Central memory CD8-positive, alpha-beta T cell (primary cell): ENCODE measurements around the gene TPI1.
A peak's percentile ranks its signal among the peaks of the same experiment; 100 is the strongest.

ENCODE experiments used
- ATAC-seq: fragments of 150-1000 bp; cut with Tn5 transposase; replicated peaks from 2 replicates; pipeline ENCODE4 v1.10.0; 2022; ENCODE audit warnings: mild to moderate bottlenecking, moderate FRiP score, moderate number of reproducible peaks; ENCODE audit not compliant: poor library complexity, severe bottlenecking; ENCODE audit errors: extremely low read depth
- DNase-seq, 2 donors: peaks; one replicate each; pipeline ENCODE4 v3.0.0; 2021; ENCODE audit warnings: low spot score in 2 of 2
- H3K27ac Mint-ChIP-seq: one replicate; pipeline ENCODE4 v1.8.0; 2022; ENCODE audit warnings: low read depth, mild to moderate bottlenecking, moderate library complexity, mixed read lengths
- H3K27me3 Mint-ChIP-seq: one replicate; pipeline ENCODE4 v1.8.0; 2022; ENCODE audit warnings: mixed read lengths
- H3K36me3 Mint-ChIP-seq: one replicate; pipeline ENCODE4 v1.8.0; 2022; ENCODE audit warnings: mild to moderate bottlenecking, moderate library complexity, mixed read lengths; ENCODE audit not compliant: insufficient read depth
- H3K4me1 Mint-ChIP-seq: one replicate; pipeline ENCODE4 v1.8.0; 2022; ENCODE audit warnings: mixed read lengths
- H3K4me3 Mint-ChIP-seq: one replicate; pipeline ENCODE4 v1.8.0; 2022; ENCODE audit warnings: mild to moderate bottlenecking, moderate library complexity, mixed read lengths
- H3K9me3 Mint-ChIP-seq: one replicate; pipeline ENCODE4 v1.8.0; 2022; ENCODE audit warnings: mixed read lengths

The TPI1 gene

DNA sequence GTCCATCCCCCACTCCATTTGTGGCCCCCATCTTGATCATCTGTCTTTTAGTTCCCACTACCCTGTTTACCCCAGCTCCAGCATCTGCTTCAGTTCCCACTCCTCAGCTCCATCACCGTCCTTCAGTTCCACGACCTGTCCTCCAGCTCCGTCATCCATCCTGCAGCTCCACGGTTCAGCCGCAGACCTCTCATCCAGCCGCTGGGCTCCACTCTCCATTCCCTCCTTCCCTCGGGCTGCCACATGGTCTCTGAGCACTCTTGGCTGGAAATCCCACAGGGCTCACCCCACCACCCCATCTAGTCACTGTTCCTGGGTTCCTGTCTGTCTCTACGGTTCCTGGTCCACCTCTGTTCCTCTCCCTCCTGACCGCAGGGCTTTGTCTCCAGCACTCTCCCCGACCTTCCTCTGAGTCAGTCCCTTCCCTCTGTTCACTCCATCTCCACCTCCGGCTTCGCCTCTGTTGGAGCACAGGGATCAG lies 42.4 kb upstream of the TPI1 start:
- H3K36me3 Mint-ChIP-seq = peaks cover 16% of the 10 kb centered on the region
- no peak for DNase-seq

DNA sequence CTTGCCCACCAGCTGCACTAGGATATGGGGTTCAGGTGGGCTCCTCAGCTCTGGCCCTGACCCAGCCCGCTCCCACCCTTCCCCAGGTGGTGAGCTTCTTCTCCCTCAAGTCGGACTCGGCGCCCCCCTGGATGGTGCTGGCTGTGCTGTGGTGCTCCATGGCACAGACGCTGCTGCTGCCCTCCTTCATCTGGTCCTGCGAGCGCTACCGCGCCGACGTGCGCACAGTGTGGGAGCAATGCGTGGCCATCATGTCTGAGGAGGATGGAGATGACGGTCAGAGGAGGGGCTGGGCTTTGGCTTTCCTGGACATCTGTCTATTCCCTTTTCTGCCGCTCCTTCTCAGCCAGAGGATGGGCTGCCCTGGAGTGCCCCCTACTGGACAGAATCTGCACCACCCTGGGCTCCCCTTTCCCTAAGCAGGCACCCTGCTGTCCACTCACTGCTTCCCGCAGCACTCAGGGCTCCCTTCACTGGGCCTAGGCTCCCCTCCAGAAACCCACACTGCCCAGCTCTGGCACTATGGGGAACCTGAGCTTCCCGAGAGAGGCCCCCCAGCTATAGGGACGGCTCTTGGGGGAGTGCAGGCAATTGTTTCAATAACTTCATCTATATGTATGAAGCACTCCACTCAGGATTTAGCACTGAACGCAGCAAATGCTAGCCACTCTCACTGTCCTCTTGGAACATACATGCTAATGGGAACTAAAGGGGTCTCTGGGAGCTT lies 41.8 kb upstream of the TPI1 start:
- H3K36me3 Mint-ChIP-seq = peaks cover 16% of the 10 kb centered on the region
- peaks cover 88% of the 10 kb centered on the region for H3K27me3 Mint-ChIP-seq
- H3K4me3 Mint-ChIP-seq = no peak overlapping the region
- peak overlapping the region; percentile 15 for H3K27ac Mint-ChIP-seq
- ATAC-seq = peak; percentile 50
- no peaks in the 10 kb centered on the region for H3K9me3 Mint-ChIP-seq
- DNase-seq = peak; percentile 60 to 79
- peaks cover 33% of the 10 kb centered on the region for H3K4me1 Mint-ChIP-seq

More for the DNA sequence above, 42.4 kb upstream of the TPI1 start:
- H3K27me3 Mint-ChIP-seq = peaks cover 82% of the 10 kb centered on the region
- ATAC-seq = no peak
- H3K4me3 Mint-ChIP-seq = no peak overlapping the region
- peaks cover 33% of the 10 kb centered on the region for H3K4me1 Mint-ChIP-seq
- H3K9me3 Mint-ChIP-seq = no peaks in the 10 kb centered on the region
- peak overlapping the region; percentile 15 for H3K27ac Mint-ChIP-seq

DNA sequence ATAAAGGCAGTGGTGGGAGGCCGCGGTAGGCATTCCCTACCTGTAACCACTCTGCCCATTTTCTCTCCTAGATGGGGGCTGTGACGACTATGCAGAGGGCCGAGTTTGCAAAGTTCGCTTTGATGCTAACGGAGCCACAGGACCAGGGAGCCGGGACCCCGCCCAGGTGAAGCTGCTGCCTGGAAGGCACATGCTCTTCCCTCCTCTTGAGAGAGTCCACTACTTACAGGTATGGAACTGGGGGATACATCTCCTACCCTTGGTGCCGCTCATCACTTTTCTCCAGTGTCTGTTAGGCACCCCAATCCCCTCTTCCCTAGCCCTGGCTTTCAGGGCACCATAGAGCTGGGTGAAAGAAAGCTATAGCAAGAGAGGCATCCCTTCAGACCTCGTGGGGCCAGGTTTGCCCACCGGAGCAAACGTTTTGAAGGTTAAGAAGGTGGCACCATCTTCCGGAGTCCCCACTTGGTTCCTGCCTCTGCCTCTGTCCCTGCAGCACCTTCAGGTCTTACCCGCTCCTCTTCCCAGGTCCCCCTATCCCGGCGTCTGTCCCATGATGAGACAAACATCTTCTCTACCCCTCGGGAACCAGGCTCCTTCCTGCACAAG lies 41.1 kb upstream of the TPI1 start:
- Mint-ChIP-seq H3K27ac (no peak overlapping the region), H3K27me3 (peaks cover 95% of the 10 kb centered on the region), H3K36me3 (peaks cover 16% of the 10 kb centered on the region), H3K9me3 (no peaks in the 10 kb centered on the region), H3K4me1 (peaks cover 33% of the 10 kb centered on the region), H3K4me3 (no peak overlapping the region)
- DNase-seq = no peak
- no peak for ATAC-seq

DNA sequence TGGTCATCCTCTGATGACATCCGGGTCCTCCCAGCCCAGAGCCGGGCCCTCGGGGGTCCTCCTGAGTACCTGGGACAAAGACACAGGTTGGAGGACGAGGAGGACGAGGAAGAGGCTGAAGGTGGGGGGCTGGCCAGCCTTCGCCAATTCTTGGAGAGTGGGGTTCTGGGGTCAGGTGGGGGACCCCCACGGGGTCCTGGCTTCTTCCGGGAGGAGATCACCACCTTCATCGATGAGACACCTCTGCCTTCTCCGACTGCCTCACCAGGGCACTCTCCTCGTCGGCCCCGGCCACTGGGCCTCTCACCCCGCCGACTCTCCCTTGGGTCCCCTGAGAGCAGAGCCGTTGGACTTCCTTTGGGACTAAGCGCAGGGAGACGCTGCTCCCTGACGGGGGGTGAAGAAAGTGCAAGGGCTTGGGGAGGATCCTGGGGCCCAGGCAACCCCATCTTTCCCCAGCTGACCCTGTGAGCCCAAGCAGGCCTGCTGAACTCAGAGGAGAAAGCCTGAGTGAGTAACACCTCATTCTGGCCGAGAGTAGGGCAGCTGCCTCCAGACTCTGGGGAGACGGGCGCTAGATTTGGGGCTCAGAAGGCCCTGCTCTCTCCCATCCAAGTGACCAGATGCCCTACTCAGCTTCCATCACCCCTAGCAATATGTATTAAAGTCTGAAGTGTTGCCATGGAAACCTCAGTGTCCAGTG lies 40.4 kb upstream of the TPI1 start:
- H3K27me3 Mint-ChIP-seq = peaks cover 98% of the 10 kb centered on the region
- no peak for ATAC-seq

DNA sequence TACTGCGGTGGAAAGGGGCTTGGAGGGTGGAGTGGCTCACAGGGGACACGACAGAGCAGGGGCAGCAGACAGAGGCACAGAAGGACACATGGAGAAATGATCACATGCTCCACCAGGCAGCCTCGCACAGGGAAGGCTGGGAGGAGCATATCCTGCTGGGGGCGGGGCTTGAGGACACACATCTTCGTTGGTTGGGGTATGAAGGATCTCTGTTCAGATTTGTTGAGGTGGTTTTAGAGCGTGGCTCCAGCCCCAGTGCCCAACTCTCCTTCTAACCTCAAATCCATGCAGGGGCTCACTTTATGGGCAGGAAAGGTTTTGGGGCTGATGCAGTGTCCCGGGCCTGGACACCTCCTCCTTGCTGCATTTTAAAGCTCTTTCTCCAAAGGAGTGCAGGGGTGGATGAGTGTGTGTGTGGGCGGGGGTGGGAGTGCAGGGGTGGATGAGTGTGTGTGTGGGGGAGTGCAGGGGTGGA lies 39.9 kb upstream of the TPI1 start:
- H3K27me3 Mint-ChIP-seq = peaks cover 95% of the 10 kb centered on the region
- H3K27ac Mint-ChIP-seq = peak overlapping the region; percentile 10
- ATAC-seq (no peak), DNase-seq (no peak)
- no peaks in the 10 kb centered on the region for H3K9me3 Mint-ChIP-seq
- peaks cover 17% of the 10 kb centered on the region for H3K36me3 Mint-ChIP-seq
- H3K4me3 Mint-ChIP-seq = peak overlapping the region; percentile 85
- peaks cover 33% of the 10 kb centered on the region for H3K4me1 Mint-ChIP-seq

More for the DNA sequence above, 40.4 kb upstream of the TPI1 start:
- DNase-seq = no peak
- Mint-ChIP-seq H3K9me3 (no peaks in the 10 kb centered on the region), H3K4me1 (peaks cover 33% of the 10 kb centered on the region), H3K36me3 (peaks cover 17% of the 10 kb centered on the region), H3K4me3 (peak overlapping the region; percentile 70), H3K27ac (peak overlapping the region; percentile 10)

DNA sequence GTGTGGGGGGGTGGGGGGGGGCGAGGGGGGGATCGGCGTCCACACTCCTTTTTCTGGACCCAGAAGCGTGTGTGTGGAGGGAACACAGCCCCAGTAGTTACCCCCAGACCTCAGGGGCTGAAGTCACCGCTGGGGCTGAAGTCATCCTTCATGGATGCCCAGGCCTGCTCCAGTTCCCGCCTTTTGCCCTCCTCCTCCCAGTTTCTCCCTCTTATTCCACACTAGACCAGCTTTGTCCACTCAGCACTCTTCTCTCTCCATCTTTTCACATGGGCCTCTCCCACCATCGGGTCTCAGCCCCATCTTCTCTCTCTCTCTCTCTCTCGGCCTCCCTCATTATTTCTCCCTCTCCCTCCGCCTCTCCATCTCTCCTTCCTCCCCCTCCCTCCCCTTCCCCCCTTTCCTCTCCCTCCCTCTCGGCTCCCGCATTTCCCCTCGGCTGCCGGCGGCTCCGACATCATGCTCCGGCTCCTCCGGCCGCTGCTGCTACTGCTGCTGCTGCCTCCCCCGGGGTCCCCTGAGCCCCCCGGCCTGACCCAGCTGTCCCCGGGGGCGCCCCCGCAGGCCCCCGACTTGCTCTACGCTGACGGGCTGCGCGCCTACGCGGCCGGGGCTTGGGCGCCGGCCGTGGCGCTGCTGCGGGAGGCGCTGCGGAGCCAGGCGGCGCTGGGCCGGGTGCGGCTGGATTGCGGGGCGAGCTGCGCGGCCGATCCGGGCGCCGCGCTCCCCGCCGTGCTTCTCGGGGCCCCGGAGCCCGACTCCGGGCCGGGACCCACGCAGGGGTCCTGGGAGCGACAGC lies 39.1 kb upstream of the TPI1 start, which contains the start of gene P3H3:
Gene P3H3, plus strand, starts transcription at position 426 of the 799 bp plus-strand sequence. Its CDS starts 34 bp downstream, at position 460.
- DNase-seq (no peak), ATAC-seq (no peak)
- Mint-ChIP-seq H3K4me3 (peak within 1 kb of the TSS; percentile 85), H3K27ac (peak within 1 kb of the TSS; percentile 85), H3K9me3 (no peaks in the 10 kb centered on the region), H3K4me1 (peaks cover 33% of the 10 kb centered on the region), H3K36me3 (peaks cover 17% of the 10 kb centered on the region), H3K27me3 (peaks cover 88% of the 10 kb centered on the region)

DNA sequence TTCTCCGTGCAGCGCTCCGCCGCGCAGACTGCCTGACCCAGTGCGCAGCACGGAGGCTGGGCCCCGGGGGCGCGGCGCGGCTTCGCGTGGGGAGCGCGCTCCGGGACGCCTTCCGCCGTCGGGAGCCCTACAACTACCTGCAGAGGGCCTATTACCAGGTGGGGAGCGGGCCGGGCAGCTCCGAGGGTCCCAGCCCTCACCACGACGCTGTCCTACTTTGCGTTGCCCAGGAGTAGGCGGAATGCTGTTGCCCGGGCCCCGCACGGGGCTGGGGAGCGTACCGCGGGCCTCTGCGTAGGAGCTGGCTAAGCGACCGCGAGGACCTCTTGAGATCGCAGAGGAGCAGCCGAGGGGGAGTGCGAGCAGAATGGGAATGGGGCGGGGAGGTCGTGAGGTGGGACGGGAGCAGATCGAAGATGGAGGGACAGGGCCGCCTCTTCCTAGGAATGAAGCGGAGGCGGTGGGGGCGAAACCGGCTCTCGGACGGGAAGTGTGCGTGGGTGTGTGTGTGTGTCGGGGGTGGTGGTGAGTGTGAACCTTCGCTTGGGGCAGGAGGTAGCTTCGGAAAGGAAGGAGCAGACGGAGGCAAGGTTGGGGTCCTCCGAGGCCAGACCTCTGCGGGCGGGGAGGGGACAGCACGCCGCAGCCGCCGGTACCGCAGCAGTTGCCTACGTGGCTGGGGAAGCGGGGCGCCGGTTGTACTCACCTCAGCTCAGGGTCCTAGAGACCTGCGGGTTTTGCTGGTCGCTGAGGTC lies 38.4 kb upstream of the TPI1 start:
- ATAC-seq (peak; percentile 55), DNase-seq (no peak)
- Mint-ChIP-seq H3K9me3 (no peaks in the 10 kb centered on the region), H3K27ac (peak overlapping the region; percentile 85), H3K4me3 (peak overlapping the region; percentile 85), H3K4me1 (peaks cover 33% of the 10 kb centered on the region), H3K36me3 (peaks cover 18% of the 10 kb centered on the region), H3K27me3 (peaks cover 80% of the 10 kb centered on the region)

DNA sequence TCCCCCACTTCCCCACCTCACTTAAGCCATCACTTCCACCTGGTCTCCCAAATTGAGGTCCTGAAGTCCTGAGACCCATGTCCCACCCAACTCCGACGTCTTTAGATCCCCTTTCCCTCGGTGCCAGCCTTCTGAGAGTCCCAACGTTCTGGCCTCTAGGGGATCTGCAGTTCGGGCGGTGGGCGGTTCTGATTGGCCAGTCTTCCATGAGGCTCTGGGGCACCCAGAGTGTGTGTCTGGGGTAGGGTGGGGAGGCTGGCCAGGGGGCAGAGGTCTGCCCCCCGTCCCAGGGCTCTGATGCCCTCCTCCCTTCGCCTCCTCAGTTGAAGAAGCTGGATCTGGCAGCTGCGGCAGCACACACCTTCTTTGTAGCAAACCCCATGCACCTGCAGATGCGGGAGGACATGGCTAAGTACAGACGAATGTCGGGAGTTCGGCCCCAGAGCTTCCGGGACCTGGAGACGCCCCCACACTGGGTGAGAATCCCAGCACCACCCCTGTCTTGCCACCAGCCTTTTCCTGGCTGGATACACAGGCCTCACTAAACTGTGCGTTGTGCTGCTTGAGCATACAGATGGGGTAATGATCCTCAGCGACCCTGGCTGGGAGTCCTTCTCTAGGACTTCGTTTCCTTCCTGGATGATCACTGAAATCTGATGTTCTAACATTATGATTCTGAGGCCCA lies 37.7 kb upstream of the TPI1 start:
- ATAC-seq = no peak
- Mint-ChIP-seq H3K4me1 (peaks cover 33% of the 10 kb centered on the region), H3K9me3 (no peaks in the 10 kb centered on the region), H3K27ac (peak overlapping the region; percentile 85), H3K36me3 (peaks cover 20% of the 10 kb centered on the region), H3K27me3 (peaks cover 73% of the 10 kb centered on the region), H3K4me3 (peak overlapping the region; percentile 85)
- DNase-seq = no peak

DNA sequence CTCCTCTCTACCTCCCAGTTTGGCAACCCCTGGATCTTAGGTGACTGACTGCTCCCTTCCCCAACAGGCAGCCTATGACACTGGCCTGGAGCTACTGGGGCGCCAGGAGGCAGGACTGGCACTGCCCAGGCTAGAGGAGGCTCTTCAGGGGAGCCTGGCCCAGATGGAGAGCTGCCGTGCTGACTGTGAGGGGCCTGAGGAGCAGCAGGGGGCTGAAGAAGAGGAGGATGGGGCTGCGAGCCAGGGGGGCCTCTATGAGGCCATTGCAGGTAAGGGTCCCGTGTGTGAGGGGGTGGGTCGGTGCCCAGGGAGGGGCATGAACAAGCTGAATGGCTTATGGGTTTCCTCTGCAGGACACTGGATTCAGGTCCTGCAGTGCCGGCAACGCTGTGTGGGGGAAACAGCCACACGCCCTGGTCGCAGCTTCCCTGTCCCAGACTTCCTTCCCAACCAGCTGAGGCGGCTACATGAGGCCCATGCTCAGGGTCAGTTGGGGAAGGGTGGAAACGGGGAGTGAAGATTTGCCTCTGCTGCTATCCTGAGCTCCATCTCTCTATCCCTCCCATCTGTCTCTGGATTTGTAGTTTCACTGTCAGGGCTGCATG lies 36.9 kb upstream of the TPI1 start:
- ATAC-seq (no peak), DNase-seq (no peak)
- Mint-ChIP-seq H3K36me3 (peaks cover 19% of the 10 kb centered on the region), H3K27me3 (peaks cover 66% of the 10 kb centered on the region), H3K4me1 (peaks cover 27% of the 10 kb centered on the region), H3K27ac (no peak overlapping the region), H3K4me3 (peak overlapping the region; percentile 38), H3K9me3 (no peaks in the 10 kb centered on the region)

DNA sequence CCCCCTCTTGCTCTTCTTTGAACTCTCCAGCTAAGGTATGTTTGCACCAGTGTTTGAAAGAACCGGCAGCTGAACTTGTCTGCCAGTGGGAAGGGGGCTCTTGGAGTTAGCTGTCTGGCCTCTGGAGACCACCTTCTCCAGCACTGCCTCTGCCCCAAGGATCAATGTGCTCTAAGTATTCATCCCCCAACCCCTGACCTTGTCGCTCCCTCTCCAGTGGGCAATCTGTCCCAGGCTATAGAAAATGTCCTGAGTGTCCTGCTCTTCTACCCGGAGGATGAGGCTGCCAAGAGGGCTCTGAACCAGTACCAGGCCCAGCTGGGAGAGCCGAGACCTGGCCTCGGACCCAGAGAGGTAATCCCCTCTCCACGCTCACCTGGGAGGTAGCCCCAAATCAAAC lies 36.3 kb upstream of the TPI1 start:
- ATAC-seq (no peak), DNase-seq (no peak)
- peaks cover 23% of the 10 kb centered on the region for H3K4me1 Mint-ChIP-seq
- no peaks in the 10 kb centered on the region for H3K9me3 Mint-ChIP-seq
- H3K27me3 Mint-ChIP-seq = peaks cover 60% of the 10 kb centered on the region
- H3K27ac Mint-ChIP-seq = no peak overlapping the region
- peaks cover 15% of the 10 kb centered on the region for H3K36me3 Mint-ChIP-seq
- H3K4me3 Mint-ChIP-seq = no peak overlapping the region
